ENCODE measurements around the gene KRT79. TPM values are rescaled to one million over a fixed set of nuclear protein-coding genes. Genes with fewer than 3 reads are reported as not detected.

The KRT79 gene
- polyA plus RNA-seq, 1 of the 3 experiments (the other 2 are of a cell fraction): not detected

- Histone ChIP-seq H3K9me3 (no peaks in the 10 kb centered on the region), H3K27ac (ENCODE audit: low read depth in 2 of 2, low read length in 1 of 2) (no peak overlapping the region), H4K20me1 (ENCODE audit: insufficient read depth) (no peaks in the 10 kb centered on the region), H3K4me1 (ENCODE audit: control insufficient read depth in 1 of 2, insufficient read depth in 2 of 2, low read depth in 1 of 2, low read length in 1 of 2) (no peaks in the 10 kb centered on the region), H3K9ac (no peak overlapping the region), H2AFZ (ENCODE audit: low read depth) (no peak overlapping the region), H3K27me3 (ENCODE audit: insufficient read depth) (peaks cover 51% of the 10 kb centered on the region), H3K36me3 (replicated peaks in 1 of 2; ENCODE audit: control insufficient read depth in 1 of 2, insufficient read depth in 2 of 2, low read length in 1 of 2) (no peaks in the 10 kb centered on the region), H3F3A (replicated peaks; ENCODE audit: insufficient read depth) (no peaks in the 10 kb centered on the region), H3K9me2 (no peaks in the 10 kb centered on the region), H3K4me2 (no peak overlapping the region), H3K79me2 (ENCODE audit: insufficient read depth) (no peaks in the 10 kb centered on the region), H3K4me3 (ENCODE audit: low read depth in 2 of 2, low read length in 1 of 2) (no peak overlapping the region)
- WGBS (ENCODE audit: low lambda C conversion rate): 42% methylated on average over 13 of the region's 15 CpGs
- ChIA-PET POLR2A (no interaction called here), CTCF (no interaction called here)
- DNase-seq: no peak
- TF ChIP-seq TCF12 (IDR thresholded peaks at IDR 0.05) (no peak), CHD2 (IDR thresholded peaks at IDR 0.05; ENCODE audit: low read length, partially characterized antibody) (no peak), FOSL2 (IDR thresholded peaks at IDR 0.05; ENCODE audit: borderline replicate concordance, low read depth) (no peak), MAX (IDR thresholded peaks at IDR 0.05; ENCODE audit: low read depth) (no peak), GABPA (IDR thresholded peaks at IDR 0.05; ENCODE audit: low read depth) (no peak), FOXM1 (IDR thresholded peaks at IDR 0.05; ENCODE audit: low read depth) (no peak), ZBTB33 (IDR thresholded peaks at IDR 0.05; ENCODE audit: borderline replicate concordance, low read depth) (no peak), MEF2A (IDR thresholded peaks at IDR 0.05; ENCODE audit: borderline replicate concordance, low read depth) (no peak), PBX3 (IDR thresholded peaks at IDR 0.05) (no peak), NFIC (IDR thresholded peaks at IDR 0.05; ENCODE audit: borderline replicate concordance) (no peak), USF1 (IDR thresholded peaks at IDR 0.05; ENCODE audit: borderline replicate concordance, low read depth) (no peak), RCOR1 (IDR thresholded peaks at IDR 0.05; ENCODE audit: low read length) (no peak), GATA2 (CRISPR knock-in tag; IDR thresholded peaks at IDR 0.05) (no peak), SIN3A (IDR thresholded peaks at IDR 0.05; ENCODE audit: borderline replicate concordance, low read depth, low read length) (no peak), ELF1 (IDR thresholded peaks at IDR 0.05) (no peak), TEAD4 (IDR thresholded peaks at IDR 0.05; ENCODE audit: borderline replicate concordance, insufficient read depth) (no peak), IRF3 (IDR thresholded peaks at IDR 0.05; ENCODE audit: low read depth, low read length) (no peak), YY1 (IDR thresholded peaks at IDR 0.05; ENCODE audit: low read depth) (no peak)
Measured at GRCh38 chr12:52823761-52824450, 10.2 kb downstream of the KRT79 start.

Measured in SK-N-SH (cell line).